Measurements from ENCODE around the gene GNG7.

Gene GNG7

DNA sequence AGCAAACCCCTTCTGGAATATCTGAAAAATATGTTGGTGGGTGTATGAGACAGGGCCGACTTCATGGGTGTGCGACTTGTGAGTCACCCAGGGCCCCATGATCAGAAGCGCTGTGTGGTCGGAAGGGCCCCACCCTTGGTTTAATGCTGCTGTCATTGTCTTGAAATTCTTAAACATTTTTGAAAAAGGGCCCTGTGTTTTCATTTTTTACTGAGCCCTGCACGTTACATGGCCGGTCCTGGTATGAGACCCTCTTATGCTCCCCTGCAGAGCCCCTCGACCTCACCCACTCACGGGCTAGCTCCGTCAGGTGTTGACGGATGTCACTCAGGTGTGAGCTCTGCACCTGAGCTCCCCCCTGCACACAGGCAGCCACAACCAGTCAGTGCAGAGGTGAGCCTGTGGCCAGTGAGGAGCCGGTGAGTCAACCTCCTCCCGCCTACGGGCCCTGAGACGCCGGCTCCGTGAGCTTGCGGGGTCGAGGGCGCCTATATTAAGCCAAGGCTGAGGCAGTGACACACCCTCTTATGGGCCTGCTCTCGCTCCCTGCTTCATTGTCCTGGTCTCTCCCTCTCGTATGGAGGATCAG lies 198.9 kb downstream of the GNG7 start:
- peak; percentile 31 for DNase-seq (ENCODE audit: extremely low spot score)
- TF ChIP-seq NFRKB (IDR thresholded peaks at IDR 0.05) (no peak), ZNF384 (IDR thresholded peaks at IDR 0.05) (no peak), FOXK2 (IDR thresholded peaks at IDR 0.05) (no peak), ARNT (IDR thresholded peaks at IDR 0.05) (no peak), FOXA1 (IDR thresholded peaks at IDR 0.05) (no peak), FOXM1 (IDR thresholded peaks at IDR 0.05; ENCODE audit: borderline replicate concordance) (no peak), ELF4 (IDR thresholded peaks at IDR 0.05) (no peak), LEF1 (IDR thresholded peaks at IDR 0.05; ENCODE audit: borderline replicate concordance) (no peak), CTBP1 (IDR thresholded peaks at IDR 0.05; ENCODE audit: borderline replicate concordance) (no peak), TARDBP (IDR thresholded peaks at IDR 0.05) (no peak), HDGF (IDR thresholded peaks at IDR 0.05; ENCODE audit: borderline replicate concordance) (no peak), BHLHE40 (IDR thresholded peaks at IDR 0.05; ENCODE audit: borderline replicate concordance) (no peak), L3MBTL2 (conservative IDR thresholded peaks at IDR 0.05) (no peak), SUZ12 (IDR thresholded peaks at IDR 0.05) (no peak), SP1 (IDR thresholded peaks at IDR 0.05) (no peak)
- TF ChIP-seq, protein P1, sequence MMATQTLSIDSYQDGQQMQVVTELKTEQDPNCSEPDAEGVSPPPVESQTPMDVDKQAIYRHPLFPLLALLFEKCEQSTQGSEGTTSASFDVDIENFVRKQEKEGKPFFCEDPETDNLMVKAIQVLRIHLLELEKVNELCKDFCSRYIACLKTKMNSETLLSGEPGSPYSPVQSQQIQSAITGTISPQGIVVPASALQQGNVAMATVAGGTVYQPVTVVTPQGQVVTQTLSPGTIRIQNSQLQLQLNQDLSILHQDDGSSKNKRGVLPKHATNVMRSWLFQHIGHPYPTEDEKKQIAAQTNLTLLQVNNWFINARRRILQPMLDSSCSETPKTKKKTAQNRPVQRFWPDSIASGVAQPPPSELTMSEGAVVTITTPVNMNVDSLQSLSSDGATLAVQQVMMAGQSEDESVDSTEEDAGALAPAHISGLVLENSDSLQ (IDR thresholded peaks at IDR 0.05), result no peak
- ChIA-PET CTCF (no interaction called here), POLR2A (interaction anchor here (0.8 to 3.0 kb wide), 3 partner anchors 13 to 27 kb away, joined by 3 to 18 read pairs (median 5); partner anchors contain the start of gene GADD45B)

DNA sequence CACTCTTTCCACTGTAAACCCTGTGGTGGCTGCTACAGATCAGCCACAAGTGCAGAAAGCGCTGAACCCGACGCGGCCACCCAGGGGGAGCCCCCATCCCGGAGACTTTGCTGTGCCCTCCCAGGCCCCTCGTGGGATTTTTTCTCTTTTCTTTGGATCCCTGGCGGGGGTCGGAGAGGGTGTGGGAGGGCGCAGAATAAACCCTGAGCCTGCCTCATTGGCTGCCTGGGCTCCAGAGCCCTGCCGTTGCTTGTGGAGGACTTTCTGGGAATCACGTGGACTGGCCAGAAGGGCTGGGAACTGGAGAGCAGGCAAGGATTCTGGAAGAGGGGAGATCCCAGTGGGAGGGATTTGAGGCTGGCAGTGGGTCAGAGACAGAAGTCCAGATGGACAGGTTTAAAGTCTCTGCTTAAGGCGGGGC lies 201.6 kb downstream of the GNG7 start:
- ChIA-PET CTCF (no interaction called here), POLR2A (interaction anchor here (8.9 kb wide), 1 partner anchor 25 kb away, joined by 64 read pairs; the partner anchor contains the start of gene GADD45B)
- TF ChIP-seq FOXM1 (IDR thresholded peaks at IDR 0.05; ENCODE audit: borderline replicate concordance) (no peak), CTBP1 (IDR thresholded peaks at IDR 0.05; ENCODE audit: borderline replicate concordance) (no peak), ELF4 (IDR thresholded peaks at IDR 0.05) (no peak), ARNT (IDR thresholded peaks at IDR 0.05) (no peak), FOXA1 (IDR thresholded peaks at IDR 0.05) (no peak), TARDBP (IDR thresholded peaks at IDR 0.05) (no peak), LEF1 (IDR thresholded peaks at IDR 0.05; ENCODE audit: borderline replicate concordance) (no peak), SUZ12 (IDR thresholded peaks at IDR 0.05) (no peak), HDGF (IDR thresholded peaks at IDR 0.05; ENCODE audit: borderline replicate concordance) (no peak), NFRKB (IDR thresholded peaks at IDR 0.05) (no peak)
- TF ChIP-seq, protein P1 (IDR thresholded peaks at IDR 0.05), result no peak
- no peak for DNase-seq (ENCODE audit: extremely low spot score)

DNA sequence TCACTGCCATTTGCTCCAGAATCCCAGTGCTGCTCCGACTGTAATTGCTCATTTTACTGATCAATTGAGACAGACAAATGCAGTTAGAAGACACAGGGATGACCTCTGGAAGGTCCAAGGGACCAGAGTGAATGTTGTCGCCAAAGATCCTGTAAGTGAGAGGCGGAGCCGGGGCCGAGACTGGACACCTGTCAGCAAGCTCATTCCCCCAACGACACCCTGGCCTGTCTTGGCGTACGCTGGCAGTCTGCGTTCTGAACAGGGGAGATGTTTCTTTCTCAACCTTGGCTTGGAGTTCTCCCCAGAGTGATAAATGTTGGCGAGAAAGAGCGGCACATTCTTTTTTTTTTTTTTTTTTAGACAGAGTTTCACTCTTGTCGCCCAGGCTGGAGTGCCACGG lies 202.3 kb downstream of the GNG7 start:
- no peak for DNase-seq (ENCODE audit: extremely low spot score)
- ChIA-PET CTCF (interaction anchor here (0.7 kb wide), 1 partner anchor 1904 kb away, joined by 5 read pairs; no protein-coding TSS in a partner anchor), POLR2A (interaction anchor here (8.9 kb wide), 1 partner anchor 24 kb away, joined by 64 read pairs; the partner anchor contains the start of gene GADD45B)
- TF ChIP-seq HDGF (IDR thresholded peaks at IDR 0.05; ENCODE audit: borderline replicate concordance), result no peak
- TF ChIP-seq LEF1 (IDR thresholded peaks at IDR 0.05; ENCODE audit: borderline replicate concordance), result no peak
- no peak for TF ChIP-seq L3MBTL2 (conservative IDR thresholded peaks at IDR 0.05)
- no peak for TF ChIP-seq NFRKB (IDR thresholded peaks at IDR 0.05)
- TF ChIP-seq ZNF384 (IDR thresholded peaks at IDR 0.05), result no peak
- no peak for TF ChIP-seq FOXK2 (IDR thresholded peaks at IDR 0.05)
- TF ChIP-seq SP1 (IDR thresholded peaks at IDR 0.05), result no peak
- no peak for TF ChIP-seq TARDBP (IDR thresholded peaks at IDR 0.05)
- TF ChIP-seq FOXM1 (IDR thresholded peaks at IDR 0.05; ENCODE audit: borderline replicate concordance), result no peak
- no peak for TF ChIP-seq ELF4 (IDR thresholded peaks at IDR 0.05)
- no peak for TF ChIP-seq SUZ12 (IDR thresholded peaks at IDR 0.05)
- no peak for TF ChIP-seq ARNT (IDR thresholded peaks at IDR 0.05)
- no peak for TF ChIP-seq FOXA1 (IDR thresholded peaks at IDR 0.05)
- no peak for TF ChIP-seq CTBP1 (IDR thresholded peaks at IDR 0.05; ENCODE audit: borderline replicate concordance)

DNA sequence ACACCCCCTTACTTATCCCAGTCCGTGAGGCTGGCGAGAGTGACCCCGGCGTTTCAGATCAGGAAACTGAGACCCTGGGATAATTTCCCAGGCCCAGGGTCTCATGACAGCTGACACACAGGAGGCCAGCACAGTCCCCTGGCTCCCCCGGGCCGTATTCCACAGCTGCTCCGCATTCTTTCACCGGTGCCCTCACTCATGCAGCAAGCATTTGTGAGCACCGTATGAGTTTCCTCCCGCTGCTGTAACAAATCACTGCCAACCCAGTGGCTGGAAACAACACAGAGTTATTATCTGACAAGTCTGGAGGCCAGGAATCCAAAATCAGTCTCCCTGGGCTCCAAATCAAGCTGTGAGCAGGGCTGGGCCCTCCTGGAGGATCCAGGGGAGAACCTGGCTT lies 205.3 kb downstream of the GNG7 start:
- ChIA-PET CTCF (interaction anchor here (0.6 to 0.7 kb wide), 3 partner anchors 21 to 666 kb away, joined by 3 to 5 read pairs (median 3); no protein-coding TSS in a partner anchor), POLR2A (interaction anchor here (1.2 to 8.9 kb wide), 2 partner anchors 10 to 21 kb away, joined by 3 to 64 read pairs; partner anchors contain the start of gene GADD45B)
- no peak for DNase-seq (ENCODE audit: extremely low spot score)
- TF ChIP-seq L3MBTL2 (conservative IDR thresholded peaks at IDR 0.05), result no peak
- TF ChIP-seq HDGF (IDR thresholded peaks at IDR 0.05; ENCODE audit: borderline replicate concordance), result no peak
- TF ChIP-seq NFRKB (IDR thresholded peaks at IDR 0.05), result no peak
- TF ChIP-seq ELF4 (IDR thresholded peaks at IDR 0.05), result no peak
- TF ChIP-seq ARNT (IDR thresholded peaks at IDR 0.05), result no peak
- TF ChIP-seq, protein P1 (IDR thresholded peaks at IDR 0.05), result no peak
- no peak for TF ChIP-seq SP1 (IDR thresholded peaks at IDR 0.05)
- no peak for TF ChIP-seq FOXM1 (IDR thresholded peaks at IDR 0.05; ENCODE audit: borderline replicate concordance)
- no peak for TF ChIP-seq BHLHE40 (IDR thresholded peaks at IDR 0.05; ENCODE audit: borderline replicate concordance)
- no peak for TF ChIP-seq FOXK2 (IDR thresholded peaks at IDR 0.05)

DNA sequence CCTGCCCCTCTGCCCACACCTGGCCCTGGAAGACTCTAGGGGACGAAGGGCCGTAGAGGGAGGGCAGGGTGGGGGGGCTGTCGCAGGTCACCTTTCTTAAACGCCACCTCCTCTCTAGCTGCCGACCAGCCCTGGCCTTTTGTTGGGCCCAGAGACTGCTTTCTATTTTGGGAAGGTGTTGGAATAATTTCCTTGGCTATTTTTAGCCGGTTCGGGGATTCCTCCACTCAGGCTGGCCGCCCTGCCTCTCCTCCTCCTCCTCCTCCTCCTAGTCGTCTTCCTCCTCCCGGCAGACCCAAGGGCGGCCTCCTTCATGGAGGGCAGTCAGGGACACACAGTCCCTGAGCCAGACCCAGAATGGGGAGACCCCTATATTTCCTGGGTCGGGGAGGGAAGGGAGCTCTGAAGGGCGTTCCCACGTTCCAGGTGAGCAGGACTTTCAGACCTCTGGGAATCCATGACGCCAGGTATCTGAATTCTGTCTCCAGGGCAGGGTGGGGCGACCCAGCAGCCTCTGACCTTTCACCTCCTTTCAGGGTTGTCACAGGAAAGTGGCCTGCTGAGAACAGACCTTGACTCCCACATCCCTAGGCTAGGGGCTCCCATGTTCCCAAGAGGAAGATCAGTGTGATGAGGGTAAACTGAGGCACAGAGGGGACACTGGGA lies 206.7 kb downstream of the GNG7 start:
- no peak for TF ChIP-seq SP1 (IDR thresholded peaks at IDR 0.05)
- no peak for TF ChIP-seq CTBP1 (IDR thresholded peaks at IDR 0.05; ENCODE audit: borderline replicate concordance)
- no peak for TF ChIP-seq HDGF (IDR thresholded peaks at IDR 0.05; ENCODE audit: borderline replicate concordance)
- TF ChIP-seq NFRKB (IDR thresholded peaks at IDR 0.05), result no peak
- TF ChIP-seq, protein P1 (IDR thresholded peaks at IDR 0.05), result no peak
- no peak for TF ChIP-seq FOXA1 (IDR thresholded peaks at IDR 0.05)
- TF ChIP-seq SUZ12 (IDR thresholded peaks at IDR 0.05), result no peak
- TF ChIP-seq L3MBTL2 (conservative IDR thresholded peaks at IDR 0.05), result no peak
- TF ChIP-seq ELF4 (IDR thresholded peaks at IDR 0.05), result no peak
- no peak for TF ChIP-seq ARNT (IDR thresholded peaks at IDR 0.05)
- no peak for TF ChIP-seq LEF1 (IDR thresholded peaks at IDR 0.05; ENCODE audit: borderline replicate concordance)
- TF ChIP-seq BHLHE40 (IDR thresholded peaks at IDR 0.05; ENCODE audit: borderline replicate concordance), result no peak
- no peak for TF ChIP-seq TARDBP (IDR thresholded peaks at IDR 0.05)
- no peak for TF ChIP-seq FOXM1 (IDR thresholded peaks at IDR 0.05; ENCODE audit: borderline replicate concordance)
- no peak for TF ChIP-seq FOXK2 (IDR thresholded peaks at IDR 0.05)
- no peak for TF ChIP-seq ZNF384 (IDR thresholded peaks at IDR 0.05)
- no peak for DNase-seq (ENCODE audit: extremely low spot score)
- POLR2A ChIA-PET, result interaction anchor here (8.9 kb wide), 1 partner anchor 20 kb away, joined by 64 read pairs; the partner anchor contains the start of gene GADD45B
- CTCF ChIA-PET, result no interaction called here
